Measurements from ENCODE around the gene C1QBP.
"Not testable (repeated sequence)": the region's sequence is repeated elsewhere in the genome, so short reads cannot be mapped to it uniquely, and the experiment has no call there.

The C1QBP gene

GRCh38 chr17:5434984-5435383 lies 4.0 kb downstream of the C1QBP start:
- in situ Hi-C loops (cut with MboI; ENCODE audit: low sequenced_read_pairs): no loop called here

- in situ Hi-C loops (cut with MboI; ENCODE audit: low sequenced_read_pairs): no loop called here
Observed at GRCh38 chr17:5431949-5432556, 6.9 kb downstream of the C1QBP start.

- in situ Hi-C loops (cut with MboI; ENCODE audit: low sequenced_read_pairs): not testable (repeated sequence)
Observed at GRCh38 chr17:5431234-5431633, 7.7 kb downstream of the C1QBP start.

- in situ Hi-C loops (cut with MboI; ENCODE audit: low sequenced_read_pairs): no loop called here
Observed at GRCh38 chr17:5430413-5430999, 8.4 kb downstream of the C1QBP start.

GRCh38 chr17:5429191-5429887 lies 9.6 kb downstream of the C1QBP start:
- in situ Hi-C loops (cut with MboI; ENCODE audit: low sequenced_read_pairs): no loop called here

- in situ Hi-C loops (cut with MboI; ENCODE audit: low sequenced_read_pairs): no loop called here
Observed at GRCh38 chr17:5425826-5426225, 13.1 kb downstream of the C1QBP start.

GRCh38 chr17:5424909-5425308 lies 14.0 kb downstream of the C1QBP start:
- in situ Hi-C loops (cut with MboI; ENCODE audit: low sequenced_read_pairs): no loop called here

- in situ Hi-C loops (cut with MboI; ENCODE audit: low sequenced_read_pairs): no loop called here
Observed at GRCh38 chr17:5422505-5422904, 16.4 kb downstream of the C1QBP start.

GRCh38 chr17:5419959-5420653 lies 18.8 kb downstream of the C1QBP start, which contains the start of gene RPAIN:
Gene RPAIN (plus strand): TSS chr17:5420182. CDS start chr17:5420211, 29 bp downstream.
- in situ Hi-C loops (cut with MboI; ENCODE audit: low sequenced_read_pairs): no loop called here

- in situ Hi-C loops (cut with MboI; ENCODE audit: low sequenced_read_pairs): no loop called here
Observed at GRCh38 chr17:5419356-5419958, 19.5 kb downstream of the C1QBP start, which contains the start of gene NUP88. Gene NUP88 (minus strand): TSS chr17:5419662. CDS start chr17:5419650, 12 bp downstream.

GRCh38 chr17:5418858-5419355 lies 20.0 kb downstream of the C1QBP start:
- in situ Hi-C loops (cut with MboI; ENCODE audit: low sequenced_read_pairs): no loop called here

- in situ Hi-C loops (cut with MboI; ENCODE audit: low sequenced_read_pairs): no loop called here
Observed at GRCh38 chr17:5416901-5417300, 22.1 kb downstream of the C1QBP start.

GRCh38 chr17:5413682-5414081 lies 25.3 kb downstream of the C1QBP start:
- in situ Hi-C loops (cut with MboI; ENCODE audit: low sequenced_read_pairs): no loop called here

GRCh38 chr17:5410594-5411272 lies 28.2 kb downstream of the C1QBP start:
- in situ Hi-C loops (cut with MboI; ENCODE audit: low sequenced_read_pairs): no loop called here

GRCh38 chr17:5408186-5408585 lies 30.8 kb downstream of the C1QBP start:
- in situ Hi-C loops (cut with MboI; ENCODE audit: low sequenced_read_pairs): no loop called here

GRCh38 chr17:5405400-5405799 lies 33.6 kb downstream of the C1QBP start:
- in situ Hi-C loops (cut with MboI; ENCODE audit: low sequenced_read_pairs): no loop called here

- in situ Hi-C loops (cut with MboI; ENCODE audit: low sequenced_read_pairs): no loop called here
Observed at GRCh38 chr17:5399767-5400166, 39.2 kb downstream of the C1QBP start.

GRCh38 chr17:5396612-5397011 lies 42.3 kb downstream of the C1QBP start:
- in situ Hi-C loops (cut with MboI; ENCODE audit: low sequenced_read_pairs): no loop called here

- in situ Hi-C loops (cut with MboI; ENCODE audit: low sequenced_read_pairs): no loop called here
Observed at GRCh38 chr17:5391678-5392077, 47.3 kb downstream of the C1QBP start.

All from HL-60/S4 treated with retinoic acid at 250 ng/mL for 4 days and 3 days (cell line).